Caco-2 (cell line): ENCODE measurements around the gene PDLIM1. TPM values are rescaled to one million over a fixed set of nuclear protein-coding genes. Genes with fewer than 3 reads are reported as not detected.

Experiments
- BruUV-seq: library from RNA; stranded (reverse); fragments of 400-500 nt; replicated peaks from 2 replicates; lab custom pipeline; 2021; lab: Mats Ljungman, UMichigan
- CTCF ChIA-PET: fragments of 300-600 bp; sonication (Branson Sonifier 250); formaldehyde crosslinking; loops from one replicate; lab custom pipeline; 2022; ENCODE audit warnings: antibody characterized with exemption; lab: Charles Lee
- POLR2A ChIA-PET: fragments of 300-600 bp; sonication (Branson Sonifier 250); formaldehyde crosslinking; loops from one replicate; lab custom pipeline; 2022; ENCODE audit warnings: antibody characterized with exemption; lab: Charles Lee
- DNase-seq, 2 experiments: peaks; one replicate each; pipeline versions ENCODE4 v3.0.0 to v3.0.0-alpha.2; 2020 to 2022
- H3K27me3 ChIP-seq: replicated peaks from 2 replicates; pipeline ENCODE4 v1.6.0; 2011; ENCODE audit warnings: low read length; ENCODE audit not compliant: control insufficient read depth, insufficient read depth
- H3K36me3 ChIP-seq: 2 replicates; pipeline ENCODE4 v1.5.1; 2011; ENCODE audit warnings: low read length; ENCODE audit not compliant: control insufficient read depth, insufficient read depth
- H3K4me1 ChIP-seq: fragments of 250-450 bp; sonication (Bioruptor Pico); 2 replicates; pipeline ENCODE4 v1.5.1; 2020; ENCODE audit warnings: mild to moderate bottlenecking
- H3K4me3 ChIP-seq: 2 replicates; pipeline ENCODE4 v1.5.1; 2011; ENCODE audit warnings: low read depth, mild to moderate bottlenecking, control low read depth, low read length
- H3K9me3 ChIP-seq: fragments of 250-450 bp; sonication (Bioruptor Pico); 2 replicates; pipeline ENCODE4 v1.5.1; 2020; ENCODE audit warnings: mild to moderate bottlenecking, moderate library complexity
- H3K27ac Mint-ChIP-seq: one replicate; pipeline ENCODE4 v1.8.0; 2022; ENCODE audit warnings: mixed read lengths; ENCODE audit not compliant: unreplicated experiment
- H3K27me3 Mint-ChIP-seq: one replicate; pipeline ENCODE4 v1.8.0; 2022; ENCODE audit warnings: mixed read lengths; ENCODE audit not compliant: insufficient read depth, unreplicated experiment
- H3K36me3 Mint-ChIP-seq: one replicate; pipeline ENCODE4 v1.8.0; 2022; ENCODE audit warnings: mild to moderate bottlenecking, mixed read lengths; ENCODE audit not compliant: insufficient read depth, unreplicated experiment
- H3K4me1 Mint-ChIP-seq: one replicate; pipeline ENCODE4 v1.8.0; 2022; ENCODE audit warnings: low read depth, mixed read lengths; ENCODE audit not compliant: unreplicated experiment
- H3K4me3 Mint-ChIP-seq: one replicate; pipeline ENCODE4 v1.8.0; 2022; ENCODE audit warnings: mild to moderate bottlenecking, moderate library complexity, mixed read lengths; ENCODE audit not compliant: unreplicated experiment
- H3K9me3 Mint-ChIP-seq: one replicate; pipeline ENCODE4 v1.8.0; 2022; ENCODE audit warnings: mixed read lengths; ENCODE audit not compliant: unreplicated experiment
- intact Hi-C: fragments of 100-400 bp; cut with micrococcal nuclease; formaldehyde crosslinking; loops from one replicate; pipeline ENCODE4 v1.10.0; 2022; ENCODE audit not compliant: unreplicated experiment
- total RNA-seq: library from RNA; stranded (reverse); gene quantifications from 2 replicates; pipeline ENCODE4 v1.2.3, GENCODE V29; 2022
- TF ChIP-seq, protein P1 (sequence below), 2 experiments: fragments of 200-600 bp in 1 of 2; IDR thresholded peaks; 1 replicate in 1 of 2; 2 replicates in 1 of 2; pipeline versions ENCODE4 v1.5.1 to v1.8.0; 2011 to 2022; ENCODE audit warnings: antibody characterized with exemption in 1 of 2, control low read depth in 1 of 2, inconsistent platforms in 1 of 2, low read depth in 1 of 2, low read length in 1 of 2, mild to moderate bottlenecking in 1 of 2, moderate library complexity in 1 of 2; ENCODE audit not compliant: insufficient read depth in 1 of 2, severe bottlenecking in 1 of 2, unreplicated experiment in 1 of 2

PDLIM1 gene
- total RNA-seq, 1 experiment from 2014 or later: 506 TPM

GRCh38 chr10:95263864-95264226, 27.0 kb downstream of the PDLIM1 start:
- peaks cover 10% of the 10 kb centered on the region for H3K36me3 ChIP-seq
- intact Hi-C loops: loop anchor here (5.0 kb wide), 1 partner anchor 98 kb away; no protein-coding TSS in a partner anchor
- H3K4me1 Mint-ChIP-seq: peaks cover 66% of the 10 kb centered on the region
- ChIA-PET CTCF (interaction anchor here (0.7 to 1.2 kb wide), 4 partner anchors 17 to 430 kb away, joined by 3 to 7 read pairs (median 4); partner anchors contain the start of gene TCTN3), POLR2A (interaction anchor here (0.5 kb wide), 1 partner anchor 97 kb away, joined by 3 read pairs; no protein-coding TSS in a partner anchor)
- peaks cover 93% of the 10 kb centered on the region for H3K36me3 Mint-ChIP-seq
- H3K27ac Mint-ChIP-seq: peak overlapping the region; percentile 98
- no peaks in the 10 kb centered on the region for H3K27me3 Mint-ChIP-seq
- no peaks in the 10 kb centered on the region for H3K9me3 ChIP-seq
- no peaks in the 10 kb centered on the region for H3K27me3 ChIP-seq
- TF ChIP-seq, protein P1, sequence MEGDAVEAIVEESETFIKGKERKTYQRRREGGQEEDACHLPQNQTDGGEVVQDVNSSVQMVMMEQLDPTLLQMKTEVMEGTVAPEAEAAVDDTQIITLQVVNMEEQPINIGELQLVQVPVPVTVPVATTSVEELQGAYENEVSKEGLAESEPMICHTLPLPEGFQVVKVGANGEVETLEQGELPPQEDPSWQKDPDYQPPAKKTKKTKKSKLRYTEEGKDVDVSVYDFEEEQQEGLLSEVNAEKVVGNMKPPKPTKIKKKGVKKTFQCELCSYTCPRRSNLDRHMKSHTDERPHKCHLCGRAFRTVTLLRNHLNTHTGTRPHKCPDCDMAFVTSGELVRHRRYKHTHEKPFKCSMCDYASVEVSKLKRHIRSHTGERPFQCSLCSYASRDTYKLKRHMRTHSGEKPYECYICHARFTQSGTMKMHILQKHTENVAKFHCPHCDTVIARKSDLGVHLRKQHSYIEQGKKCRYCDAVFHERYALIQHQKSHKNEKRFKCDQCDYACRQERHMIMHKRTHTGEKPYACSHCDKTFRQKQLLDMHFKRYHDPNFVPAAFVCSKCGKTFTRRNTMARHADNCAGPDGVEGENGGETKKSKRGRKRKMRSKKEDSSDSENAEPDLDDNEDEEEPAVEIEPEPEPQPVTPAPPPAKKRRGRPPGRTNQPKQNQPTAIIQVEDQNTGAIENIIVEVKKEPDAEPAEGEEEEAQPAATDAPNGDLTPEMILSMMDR (IDR thresholded peaks at IDR 0.05; ENCODE audit: insufficient read depth in 1 of 2, low read depth in 1 of 2, low read length in 1 of 2, severe bottlenecking in 1 of 2, unreplicated experiment in 1 of 2): no peak
- peak overlapping the region; percentile 33 for H3K4me3 Mint-ChIP-seq
- DNase-seq: no peak
- peaks cover 87% of the 10 kb centered on the region for H3K4me1 ChIP-seq
- H3K4me3 ChIP-seq: no peak overlapping the region
- H3K9me3 Mint-ChIP-seq: no peaks in the 10 kb centered on the region
- BruUV-seq: no TSS peak

DNA sequence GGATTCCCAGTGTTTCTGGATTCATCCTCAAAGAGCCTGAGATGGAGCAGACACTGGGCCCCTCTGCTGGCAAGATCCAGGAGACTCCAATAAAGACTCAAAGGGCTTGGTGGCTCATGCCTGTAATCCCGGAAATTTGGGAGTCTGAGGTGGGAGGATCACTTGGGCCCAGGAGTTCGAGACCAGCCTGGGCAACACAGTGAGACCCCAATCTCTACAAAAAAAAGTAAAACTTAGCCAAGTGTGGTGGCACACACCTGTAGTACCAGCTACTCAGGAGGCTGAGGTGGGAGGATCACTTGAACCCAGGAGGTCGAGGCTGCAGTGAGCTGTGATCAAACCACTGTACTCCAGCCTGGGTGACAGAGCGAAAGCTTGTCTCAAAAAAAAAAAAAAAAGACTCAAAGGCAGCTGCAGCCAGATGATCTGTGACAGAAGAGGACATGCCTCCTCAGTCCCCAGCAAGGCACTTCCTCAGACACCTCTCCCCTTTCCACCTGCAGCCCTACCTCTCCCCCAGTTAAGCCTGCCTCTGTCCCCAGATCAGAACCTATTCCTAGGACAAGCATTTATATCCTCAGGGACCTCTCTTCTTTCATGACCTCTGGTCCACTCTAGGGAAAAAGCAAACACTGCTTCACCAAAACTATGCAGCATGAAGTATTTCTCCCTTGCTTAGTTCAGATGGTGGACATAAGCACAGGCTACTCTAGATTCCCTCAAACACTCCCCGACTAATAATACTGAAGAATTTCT, 27.9 kb downstream of the PDLIM1 start:
- TF ChIP-seq, protein P1 (IDR thresholded peaks at IDR 0.05; ENCODE audit: insufficient read depth in 1 of 2, low read depth in 1 of 2, low read length in 1 of 2, severe bottlenecking in 1 of 2, unreplicated experiment in 1 of 2): no peak
- intact Hi-C loops: loop anchor here (5.0 kb wide), 1 partner anchor 99 kb away; no protein-coding TSS in a partner anchor
- H3K4me1 Mint-ChIP-seq: peaks cover 58% of the 10 kb centered on the region
- H3K4me3 Mint-ChIP-seq: peak overlapping the region; percentile 33
- ChIA-PET CTCF (no interaction called here), POLR2A (interaction anchor here (0.5 kb wide), 1 partner anchor 18 kb away, joined by 3 read pairs; no protein-coding TSS in a partner anchor)
- H3K9me3 Mint-ChIP-seq: no peaks in the 10 kb centered on the region
- no peaks in the 10 kb centered on the region for H3K27me3 Mint-ChIP-seq
- H3K4me3 ChIP-seq: no peak overlapping the region
- H3K9me3 ChIP-seq: no peaks in the 10 kb centered on the region
- TSS peak; percentile 26 for BruUV-seq
- peak; percentile 52 to 66 for DNase-seq
- H3K36me3 Mint-ChIP-seq: peaks cover 93% of the 10 kb centered on the region
- peak overlapping the region; percentile 98 for H3K27ac Mint-ChIP-seq
- peaks cover 78% of the 10 kb centered on the region for H3K4me1 ChIP-seq
- H3K27me3 ChIP-seq: no peaks in the 10 kb centered on the region
- H3K36me3 ChIP-seq: peaks cover 10% of the 10 kb centered on the region

GRCh38 chr10:95261926-95262325, 28.9 kb downstream of the PDLIM1 start:
- H3K4me1 Mint-ChIP-seq: peaks cover 56% of the 10 kb centered on the region
- peak overlapping the region; percentile 98 for H3K27ac Mint-ChIP-seq
- H3K4me3 Mint-ChIP-seq: no peak overlapping the region
- ChIA-PET POLR2A (no interaction called here), CTCF (no interaction called here)
- no peak for DNase-seq
- TF ChIP-seq, protein P1 (IDR thresholded peaks at IDR 0.05; ENCODE audit: insufficient read depth in 1 of 2, low read depth in 1 of 2, low read length in 1 of 2, severe bottlenecking in 1 of 2, unreplicated experiment in 1 of 2): no peak
- intact Hi-C loops: loop anchor here (2.0 to 5.0 kb wide), 3 partner anchors 15 to 100 kb away; no protein-coding TSS in a partner anchor
- peaks cover 100% of the 10 kb centered on the region for H3K36me3 Mint-ChIP-seq
- H3K4me3 ChIP-seq: no peak overlapping the region
- no TSS peak for BruUV-seq
- no peaks in the 10 kb centered on the region for H3K27me3 ChIP-seq
- no peaks in the 10 kb centered on the region for H3K27me3 Mint-ChIP-seq
- H3K9me3 Mint-ChIP-seq: no peaks in the 10 kb centered on the region
- H3K9me3 ChIP-seq: no peaks in the 10 kb centered on the region
- H3K36me3 ChIP-seq: peaks cover 10% of the 10 kb centered on the region
- peaks cover 68% of the 10 kb centered on the region for H3K4me1 ChIP-seq
